ENCODE results near the gene C1orf232.

C1orf232 gene

DNA sequence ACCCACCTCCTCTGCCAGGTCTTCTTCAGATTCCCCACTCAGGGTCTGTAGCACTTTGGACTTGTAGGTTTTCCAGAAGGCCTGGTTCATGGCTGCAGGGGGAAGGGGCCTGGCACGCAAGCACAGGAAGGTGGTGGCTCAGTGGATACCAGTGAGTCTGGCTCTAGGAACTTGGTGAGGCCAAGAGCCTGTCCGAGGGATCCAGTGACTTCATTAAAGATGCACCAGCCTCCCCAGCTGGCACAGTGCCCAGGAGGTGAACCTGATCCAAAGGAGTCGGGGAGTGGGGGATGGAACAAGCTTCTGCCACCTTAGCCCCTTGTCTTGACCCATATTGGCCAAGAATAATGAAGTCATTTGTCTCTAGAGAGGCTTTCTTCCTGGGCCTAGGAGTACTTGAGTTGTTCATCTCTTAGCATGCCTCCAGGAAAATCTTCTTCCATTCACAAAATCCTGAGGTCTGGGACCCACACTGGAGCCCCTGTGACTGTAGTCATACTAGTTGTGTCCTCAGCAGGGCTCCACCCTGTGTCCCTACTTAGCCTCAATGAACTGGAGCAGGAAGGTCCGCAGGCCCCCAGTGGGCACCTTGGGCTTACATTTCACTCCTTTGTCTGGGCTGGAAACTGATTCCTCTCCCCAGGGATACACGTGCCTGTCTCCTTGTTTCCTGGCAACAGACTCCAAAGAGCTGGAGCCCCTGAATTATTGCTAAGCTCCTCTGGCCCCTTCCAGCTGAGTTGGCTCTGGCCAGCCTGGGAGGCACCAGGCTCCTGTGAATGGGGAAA, at the start of gene C1orf232:
TSS of gene C1orf232 (minus strand) at position 554 of the 788 bp plus-strand sequence. CDS start at position 90, 464 bp downstream.
- DNase-seq: no peak

DNA sequence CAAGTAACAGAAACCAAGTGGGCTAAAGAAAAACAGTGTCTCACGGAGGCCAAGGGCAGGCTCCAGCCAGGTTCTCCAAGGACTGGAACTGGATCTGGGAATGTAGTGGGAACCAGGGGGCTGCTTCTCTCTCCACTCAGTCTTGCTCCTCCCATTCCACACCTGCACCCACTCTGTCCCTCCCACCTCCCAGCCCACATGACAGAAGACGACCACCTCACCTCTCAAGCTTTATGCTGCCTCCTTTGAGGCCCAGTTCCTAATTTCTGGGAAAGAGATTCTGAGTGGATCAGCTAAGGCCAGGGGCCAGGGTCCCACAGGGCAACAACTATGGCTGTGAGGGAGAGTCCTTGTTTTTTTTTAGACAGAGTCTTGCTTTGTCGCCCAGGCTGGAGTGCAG, 46.5 kb upstream of the C1orf232 start:
- DNase-seq: no peak

DNA sequence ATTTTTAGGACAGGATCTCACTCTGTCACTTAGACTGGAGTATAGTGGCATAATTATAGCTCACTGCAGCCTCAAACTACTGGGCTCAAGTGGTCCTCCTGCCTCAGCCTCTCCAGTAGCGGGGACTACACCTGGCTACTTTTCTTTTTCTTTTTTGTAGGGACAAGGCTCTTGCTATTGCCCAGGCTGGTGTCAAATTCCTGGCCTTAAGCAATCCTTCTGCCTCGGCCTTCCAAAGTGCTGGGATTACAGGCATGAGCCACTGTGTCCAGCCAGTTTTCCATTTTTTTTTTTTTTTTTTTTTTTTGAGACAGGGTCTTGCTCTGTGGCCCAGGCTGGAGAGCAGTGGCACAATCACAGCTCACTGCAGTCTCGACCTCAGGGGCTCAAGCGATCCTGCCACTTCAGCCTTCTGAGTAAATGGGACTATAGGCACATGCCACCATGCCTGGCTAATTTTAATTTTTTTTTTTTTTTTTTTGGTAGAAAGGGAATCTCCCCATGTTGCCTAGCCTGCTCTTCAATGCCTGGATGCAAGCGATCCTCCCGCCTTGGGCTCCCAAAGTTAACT, 44.7 kb upstream of the C1orf232 start:
- no peak for DNase-seq

DNA sequence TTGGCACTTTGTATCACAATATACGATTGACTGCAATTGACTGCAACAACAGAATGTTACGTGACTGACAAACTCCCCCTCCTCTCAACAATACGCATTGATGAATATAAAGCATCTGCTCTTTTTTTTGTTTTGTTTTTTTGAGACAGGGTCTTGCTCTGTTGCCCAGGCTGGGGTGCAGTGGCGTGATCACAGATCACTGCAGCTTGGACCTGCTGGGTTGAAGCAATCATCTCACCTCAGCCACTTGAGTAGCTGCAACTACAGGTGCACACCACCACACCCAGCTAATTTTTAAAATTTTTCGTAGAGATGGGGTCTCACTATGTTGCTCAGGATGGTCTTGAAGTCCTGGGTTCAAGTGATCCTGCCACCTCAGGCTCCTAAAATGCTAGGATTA, 44.0 kb upstream of the C1orf232 start:
- no peak for DNase-seq

DNA sequence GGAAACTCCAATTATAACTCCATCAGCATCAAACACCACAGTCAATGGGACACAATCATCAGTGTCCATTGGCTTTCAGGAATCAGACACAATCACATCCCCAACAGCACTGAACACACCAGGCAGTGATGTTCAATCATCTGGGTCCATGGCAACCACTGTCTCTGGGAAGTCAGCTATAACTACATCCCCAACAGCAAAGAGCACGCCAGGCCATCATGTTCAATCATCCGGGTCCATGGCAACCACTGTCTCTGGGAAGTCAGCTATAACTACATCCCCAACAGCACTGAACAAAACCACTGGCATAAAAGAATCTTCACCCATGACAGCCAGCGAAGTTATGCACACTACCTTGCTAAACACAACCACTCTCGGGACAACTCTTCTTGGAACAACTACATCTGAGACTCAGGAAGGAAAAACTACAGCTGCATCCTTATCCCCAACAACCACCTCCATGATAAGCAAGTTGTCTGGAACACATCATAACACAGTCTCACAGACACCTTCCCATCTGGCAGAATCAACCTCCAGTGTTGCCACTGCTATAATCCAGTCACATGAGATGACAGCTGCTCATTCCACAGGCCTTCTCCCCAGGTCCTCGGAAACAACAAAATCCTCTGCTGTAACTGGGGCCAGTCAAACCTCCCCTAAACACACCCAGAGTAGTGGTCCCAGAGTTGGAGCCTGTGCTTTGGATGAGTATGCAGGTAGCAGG, 41.5 kb upstream of the C1orf232 start:
- no peak for DNase-seq

DNA sequence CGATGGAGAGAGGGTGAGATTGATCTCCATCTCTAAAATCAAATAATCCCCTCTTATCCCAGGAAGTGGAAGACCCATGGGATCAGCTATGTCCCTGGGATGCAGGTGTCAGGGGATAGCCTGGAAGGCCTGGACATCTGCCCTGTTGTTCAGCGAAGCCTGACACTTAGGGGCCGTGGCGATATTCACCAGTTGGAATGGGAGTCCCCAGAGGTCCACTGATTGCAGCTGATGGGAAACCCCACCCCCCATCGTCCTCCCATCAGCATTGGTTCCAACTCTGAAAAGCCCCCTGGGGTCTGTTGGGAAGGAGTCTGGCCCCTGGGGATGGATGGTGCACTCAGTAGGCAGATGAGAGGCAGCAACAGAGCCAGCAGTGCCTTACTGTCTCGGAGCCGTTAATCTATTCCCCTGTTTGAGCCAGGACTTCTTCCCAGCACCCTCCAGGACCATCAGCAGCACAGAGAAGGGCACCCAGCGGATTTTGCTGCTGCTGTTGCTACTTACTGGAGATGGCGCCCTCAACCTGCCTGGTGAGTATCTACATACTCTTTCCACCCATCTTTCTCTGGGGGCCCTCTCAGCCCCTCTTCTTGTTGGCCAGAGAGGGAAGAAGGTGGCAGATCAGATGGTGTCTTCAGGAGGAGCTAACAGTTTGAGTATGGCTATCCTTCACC, 35.0 kb upstream of the C1orf232 start:
- DNase-seq: no peak

DNA sequence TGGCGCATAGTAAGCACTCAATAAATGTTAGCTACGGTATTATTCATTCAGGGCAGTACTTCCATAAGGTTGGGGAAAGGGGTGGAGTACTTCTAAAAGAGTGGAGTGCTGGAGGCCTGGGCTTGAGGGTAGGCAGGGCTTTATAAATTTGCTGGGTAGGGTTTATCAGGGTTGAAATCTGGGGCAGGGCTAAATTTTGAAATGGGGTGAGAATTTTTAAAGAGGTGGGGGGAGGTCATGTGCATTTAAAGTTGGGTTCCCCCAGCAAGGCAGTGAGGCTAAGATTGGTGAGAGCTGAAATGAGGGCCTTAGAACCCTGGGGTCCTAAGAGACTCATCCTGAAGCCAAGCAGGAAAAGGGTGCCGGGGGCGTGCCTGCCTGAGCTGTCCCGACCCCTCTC, 31.6 kb upstream of the C1orf232 start:
- DNase-seq: no peak

DNA sequence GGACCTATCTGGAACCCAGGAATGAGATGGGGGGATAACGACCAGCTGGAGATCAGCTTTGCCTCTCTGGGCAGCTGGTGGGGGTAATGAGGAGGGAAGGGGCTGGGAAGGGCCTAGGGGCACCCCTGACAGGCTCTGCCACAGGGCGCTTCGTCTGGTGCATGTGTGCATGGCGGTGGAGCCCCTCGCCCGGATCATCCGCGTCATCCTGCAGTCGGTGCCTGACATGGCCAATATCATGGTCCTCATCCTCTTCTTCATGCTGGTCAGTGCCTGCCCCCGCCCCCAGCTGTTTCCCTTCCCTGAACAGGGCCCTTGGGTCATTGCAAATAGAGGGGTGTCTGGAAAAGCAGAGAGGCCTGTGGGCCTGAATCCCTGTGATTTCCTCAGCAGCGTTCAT, 29.1 kb upstream of the C1orf232 start:
- DNase-seq: no peak

DNA sequence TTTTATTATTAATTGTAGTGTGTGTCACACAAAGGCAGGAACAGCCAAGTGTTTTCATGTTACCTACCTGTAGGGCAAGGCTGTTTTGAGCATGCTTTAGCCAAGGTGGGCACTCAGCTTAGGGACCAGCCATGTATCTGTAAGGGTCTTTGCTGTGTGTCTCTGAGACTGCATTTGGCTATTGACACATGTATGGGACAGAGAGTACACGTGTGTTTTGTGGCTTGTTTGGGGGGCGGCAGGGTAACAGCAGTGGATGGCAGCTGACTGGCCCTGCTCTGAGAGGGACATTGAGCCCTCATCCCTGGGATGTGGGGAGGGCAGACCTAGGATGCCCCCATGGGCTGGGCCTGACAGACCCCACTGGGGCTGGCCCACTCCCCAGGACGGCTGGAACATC, 28.5 kb upstream of the C1orf232 start:
- no peak for DNase-seq

DNA sequence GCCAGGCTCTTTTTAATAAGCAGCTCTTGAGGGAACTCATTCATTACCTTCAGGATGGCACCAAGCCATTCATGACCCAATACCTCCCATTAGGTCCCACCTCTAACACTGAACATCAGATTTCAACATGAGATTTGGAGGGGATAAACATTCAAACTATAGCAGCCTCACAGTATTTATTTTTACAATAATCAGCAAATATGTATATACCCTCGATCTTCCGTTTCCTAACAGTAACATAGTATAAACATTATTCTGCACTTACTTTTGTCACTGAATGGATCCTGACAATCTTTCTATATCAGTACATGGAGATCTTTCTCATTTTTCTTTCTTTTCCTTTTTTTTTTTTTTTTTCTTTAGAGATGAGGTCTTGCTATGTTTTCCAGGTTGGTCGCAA, 27.0 kb upstream of the C1orf232 start:
- no peak for DNase-seq

DNA sequence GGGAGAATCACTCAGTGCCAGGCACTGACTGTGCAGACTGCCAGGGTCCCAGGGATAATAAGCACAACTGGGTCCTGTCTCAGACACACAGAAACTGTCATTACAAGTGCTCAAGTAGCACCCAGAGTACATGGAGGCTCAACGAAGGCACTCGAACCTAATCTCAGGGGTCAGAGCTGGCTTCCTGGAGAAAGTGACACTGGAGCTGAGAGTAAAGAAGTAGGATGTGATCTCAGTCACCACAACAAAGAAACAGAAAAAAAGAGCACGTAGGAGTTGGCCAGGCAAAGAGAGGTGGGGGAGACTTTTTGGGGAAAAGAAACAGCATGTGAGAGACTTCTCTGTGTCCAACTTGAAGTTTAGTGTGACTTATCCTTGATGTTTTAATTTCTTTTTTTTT, 23.0 kb upstream of the C1orf232 start:
- DNase-seq: no peak

DNA sequence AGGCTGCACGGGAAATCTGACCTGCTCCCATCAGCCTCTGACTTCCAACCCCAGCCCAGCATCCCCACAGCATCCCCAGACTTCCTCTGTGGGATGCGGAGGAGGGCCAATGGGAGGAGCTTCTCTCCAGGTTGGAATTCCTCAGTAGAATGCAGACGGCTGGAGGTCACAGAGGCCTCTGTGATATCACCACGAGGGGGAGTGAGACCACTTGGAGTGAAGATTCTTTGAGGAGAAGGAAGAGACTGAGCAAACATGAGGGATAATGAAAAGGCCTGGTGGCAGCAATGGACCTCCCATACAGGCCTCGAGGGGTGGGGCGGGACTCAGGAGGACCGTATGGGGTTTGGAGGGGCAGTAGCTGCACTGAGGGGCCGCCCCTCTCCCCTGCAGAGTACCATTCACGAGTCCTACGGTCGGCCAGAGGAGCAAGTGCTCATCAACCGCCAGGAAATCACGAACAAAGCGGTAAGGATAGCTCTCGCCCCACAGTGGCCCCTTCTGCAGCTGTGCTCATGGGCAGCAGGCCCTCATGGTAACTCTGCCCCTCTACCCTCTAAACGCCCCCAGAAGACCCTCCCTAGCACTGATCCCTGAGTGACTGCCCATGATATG, 21.7 kb upstream of the C1orf232 start, which contains the start of gene CATSPER4:
TSS of gene CATSPER4 (plus strand) at position 230 of the 615 bp plus-strand sequence. CDS start at position 256, 26 bp downstream.
- no peak for DNase-seq

DNA sequence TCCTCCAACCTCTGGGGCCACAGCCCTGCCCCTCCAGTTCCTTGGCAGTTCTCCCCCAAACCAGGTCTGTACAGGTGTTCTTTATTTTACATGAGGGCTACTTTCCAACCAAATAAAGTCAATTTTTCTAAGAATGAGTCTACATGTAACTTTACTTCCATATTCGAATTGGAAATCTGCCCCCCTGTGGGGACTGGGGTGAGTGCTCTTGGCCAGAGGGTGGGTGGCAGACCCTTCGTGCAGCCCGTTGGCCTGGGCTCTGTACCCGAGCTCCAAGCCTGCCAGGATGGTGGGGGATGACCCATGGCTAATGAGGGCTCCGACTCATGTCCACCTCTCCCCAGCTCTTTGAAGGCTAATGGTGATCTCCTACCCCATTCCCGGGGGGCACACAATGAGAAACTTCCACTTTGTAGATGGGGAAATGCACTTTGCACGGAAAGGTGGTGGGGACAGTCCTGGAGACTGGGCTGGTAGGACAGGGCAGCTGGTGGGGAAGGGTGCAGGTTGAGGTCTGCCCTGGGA, 21.1 kb upstream of the C1orf232 start:
- no peak for DNase-seq

DNA sequence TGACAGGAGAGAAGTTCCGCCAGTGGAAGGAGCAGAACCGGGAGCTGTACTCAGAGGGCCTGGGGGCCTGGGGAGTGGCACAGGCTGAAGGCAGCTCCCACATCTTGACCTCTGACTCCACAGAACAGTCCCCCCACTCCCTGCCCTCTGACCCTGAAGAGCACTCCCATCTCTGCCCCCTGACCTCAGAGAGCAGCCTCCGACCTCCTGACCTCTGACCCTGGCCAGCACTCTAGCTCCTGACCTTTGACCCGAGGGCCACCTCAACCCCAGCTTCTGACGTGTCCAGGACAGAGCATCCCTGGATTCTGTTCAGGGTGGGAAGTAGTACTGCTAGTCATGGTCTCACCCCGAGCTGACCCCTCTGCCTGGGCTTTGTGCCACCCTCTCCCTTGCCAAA, 20.6 kb upstream of the C1orf232 start:
- DNase-seq: no peak

DNA sequence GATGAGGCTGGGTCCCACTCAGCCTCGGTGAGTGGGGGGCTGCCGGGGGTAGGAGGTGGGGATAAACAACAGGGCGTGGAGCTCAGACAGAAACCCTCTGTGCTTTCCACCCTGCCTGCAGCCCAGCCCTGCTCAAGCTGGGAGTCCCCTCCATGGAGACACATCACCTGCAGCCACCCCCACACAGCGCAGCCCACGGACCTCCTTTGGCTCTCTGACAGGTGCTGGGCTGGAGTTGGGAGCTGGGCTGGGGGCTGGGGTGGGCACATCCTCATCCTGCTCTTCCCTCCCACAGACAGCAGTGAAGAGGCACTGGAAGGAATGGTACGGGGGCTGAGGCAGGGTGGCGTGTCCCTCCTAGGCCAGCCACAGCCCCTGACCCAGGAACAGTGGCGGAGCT, 19.7 kb upstream of the C1orf232 start:
- no peak for DNase-seq

DNA sequence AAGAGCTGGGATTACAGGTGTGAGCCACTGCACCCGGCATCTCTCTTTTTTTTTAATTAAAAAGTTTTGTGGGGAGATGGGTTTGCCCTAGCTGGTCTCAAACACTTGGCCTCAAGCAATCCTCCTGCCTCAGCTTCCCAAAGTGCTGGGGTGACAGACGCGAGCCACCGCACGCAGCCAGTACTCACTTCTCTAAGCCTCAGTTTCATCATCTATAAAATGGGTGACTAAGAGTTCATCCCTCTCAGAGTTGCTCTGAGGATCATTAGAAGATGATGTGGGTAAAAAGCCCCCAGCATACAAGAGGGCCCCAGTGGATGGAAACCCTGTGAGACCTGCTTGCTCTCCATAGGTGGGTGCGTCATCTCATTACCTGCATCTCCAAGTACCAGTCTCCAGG, 19.1 kb upstream of the C1orf232 start:
- no peak for DNase-seq

DNA sequence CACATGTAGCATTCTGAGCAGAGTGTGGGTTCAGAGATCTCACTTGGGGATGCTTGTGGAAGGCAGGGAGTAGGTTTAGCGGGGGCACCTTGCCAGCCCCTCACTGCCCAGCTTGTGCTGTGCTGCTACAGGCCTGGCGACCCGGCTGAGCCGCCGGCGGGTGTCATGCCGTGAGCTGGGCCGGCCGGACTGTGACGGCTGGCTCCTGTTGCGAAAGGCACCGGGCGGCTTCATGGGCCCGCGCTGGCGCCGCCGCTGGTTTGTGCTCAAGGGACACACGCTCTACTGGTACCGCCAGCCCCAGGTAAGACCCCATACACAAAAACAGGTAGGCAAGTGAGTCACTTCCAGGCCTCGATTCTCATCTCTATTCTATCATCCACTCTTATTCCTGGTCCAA, 16.1 kb upstream of the C1orf232 start:
- no peak for DNase-seq

DNA sequence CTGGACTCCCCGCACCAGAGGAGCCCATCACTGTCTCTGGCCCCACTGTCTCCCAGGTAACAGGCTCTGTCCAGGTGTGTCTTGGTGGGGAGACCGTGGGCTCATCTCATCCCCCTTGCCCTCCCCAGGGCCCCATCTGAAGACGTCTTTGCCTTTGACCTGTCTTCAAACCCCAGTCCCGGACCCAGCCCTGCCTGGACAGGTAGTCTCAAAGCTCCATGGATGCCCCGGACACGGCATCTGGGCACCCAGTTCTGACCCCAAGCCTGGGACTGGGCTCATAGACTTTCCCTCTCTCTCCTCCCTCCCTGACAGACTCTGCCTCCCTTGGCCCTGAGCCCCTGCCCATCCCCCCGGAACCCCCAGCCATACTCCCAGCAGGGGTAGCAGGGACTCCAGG, 15.3 kb upstream of the C1orf232 start:
- no peak for DNase-seq

DNA sequence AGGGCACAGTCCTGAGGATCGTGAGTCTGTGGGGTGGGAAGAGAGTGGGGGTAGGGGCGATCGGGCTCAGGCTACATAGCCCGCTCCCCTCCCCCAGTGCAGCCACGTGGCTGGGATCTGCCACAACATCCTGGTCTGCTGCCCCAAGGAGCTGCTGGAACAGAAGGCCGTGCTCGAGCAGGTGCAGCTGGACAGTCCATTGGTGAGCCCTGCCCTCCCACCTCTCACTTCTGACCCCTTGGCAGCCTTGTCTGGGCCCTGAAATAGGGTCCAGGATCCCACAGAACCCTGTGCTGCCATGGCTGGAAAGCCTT, 13.6 kb upstream of the C1orf232 start:
- no peak for DNase-seq

DNA sequence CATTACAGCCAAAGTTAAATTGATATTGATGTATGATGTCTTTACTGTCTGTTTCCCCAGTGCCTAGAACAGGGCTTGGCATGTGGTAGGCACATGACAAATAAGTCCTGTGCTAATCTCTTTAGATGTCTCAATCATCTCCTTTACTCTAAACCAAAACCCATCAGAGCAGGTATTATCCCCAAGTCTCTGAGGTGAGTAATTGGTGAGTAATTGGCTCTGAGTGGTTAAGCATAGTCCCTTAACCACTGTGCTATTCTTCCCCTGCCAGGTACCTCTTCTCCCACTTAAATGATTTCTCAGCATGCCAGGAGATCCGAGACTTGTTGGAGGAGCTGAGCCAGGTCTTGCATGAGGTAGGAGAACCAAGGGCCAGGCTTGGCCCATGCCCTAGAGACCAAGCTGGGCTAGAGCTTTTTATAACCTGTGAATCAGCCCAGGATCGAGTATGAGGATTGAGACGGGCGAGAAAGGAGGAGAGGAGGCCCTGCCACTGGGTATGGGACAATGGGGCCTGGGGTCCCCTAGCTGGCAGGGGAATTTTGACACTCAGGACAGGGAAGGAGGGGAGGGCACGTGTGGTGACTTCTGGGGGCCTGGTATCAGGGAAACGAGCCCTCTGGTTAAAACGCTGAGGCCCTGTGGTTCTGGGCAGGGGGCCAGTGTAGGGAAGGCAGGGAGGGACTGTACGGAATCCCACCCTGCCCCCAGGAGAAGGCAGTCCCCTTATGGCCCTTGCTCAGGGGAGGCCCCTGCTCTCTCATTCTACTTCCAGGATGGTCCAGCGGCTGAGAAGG, 13.0 kb upstream of the C1orf232 start:
- no peak for DNase-seq

DNA sequence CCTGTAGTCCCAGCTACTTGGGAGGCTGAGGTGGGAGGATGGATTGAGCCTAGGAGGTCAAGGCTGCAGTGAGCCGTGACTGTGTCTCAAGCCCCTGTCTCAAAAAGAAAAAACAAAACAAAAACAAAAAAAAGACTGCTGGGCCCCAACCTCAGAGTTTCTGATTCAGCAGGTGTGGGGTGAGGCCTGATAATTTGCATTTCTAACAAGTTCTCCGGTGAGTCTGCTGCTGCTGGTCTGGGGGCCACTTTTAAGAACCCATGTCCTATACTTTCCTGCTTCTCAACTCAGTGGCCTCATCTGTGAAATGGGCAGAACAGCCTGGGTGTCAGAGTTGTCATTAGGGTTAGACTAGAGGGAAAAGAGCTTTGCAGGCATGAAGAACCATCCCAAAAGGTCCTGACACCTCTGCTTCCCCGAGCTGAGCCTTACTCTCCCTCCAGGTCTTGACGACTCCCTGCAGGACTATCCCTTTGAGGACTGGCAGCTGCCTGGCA, 11.3 kb upstream of the C1orf232 start:
- no peak for DNase-seq

DNA sequence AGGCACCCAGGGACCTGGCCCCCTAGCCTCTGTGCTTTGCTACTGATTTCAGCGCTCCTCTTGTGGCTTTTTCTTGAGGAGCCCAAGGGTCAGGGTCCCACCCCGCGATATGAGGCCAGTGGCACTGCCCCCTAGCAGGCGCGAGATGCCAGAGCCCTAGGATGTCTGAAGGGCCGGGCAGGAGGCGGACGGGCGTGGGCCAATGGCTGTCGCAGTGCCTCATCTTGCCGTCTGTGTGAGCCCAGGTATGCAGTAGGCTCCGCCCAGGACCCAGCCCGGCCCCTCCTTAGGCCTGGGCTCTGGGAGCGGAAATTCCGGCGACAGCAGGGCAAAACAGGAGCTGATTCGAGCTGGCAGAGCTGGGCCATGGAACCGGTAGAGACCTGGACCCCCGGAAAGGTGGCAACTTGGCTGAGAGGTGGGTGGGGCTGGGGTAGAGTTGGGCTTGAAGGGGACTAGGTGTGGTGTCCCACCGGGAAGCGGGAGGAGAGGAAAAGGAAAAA, 8.5 kb upstream of the C1orf232 start, which contains the start of gene CNKSR1:
TSS of gene CNKSR1 (plus strand) at position 310 of the 503 bp plus-strand sequence. CDS start at position 367, 57 bp downstream.
- DNase-seq: no peak

Measured in SIG-M5 (cell line).